PC-9 (cell line): ENCODE results near the gene CYP24A1.

Source experiments
- CTCF ChIP-seq: fragments of 200-600 bp; sonication (generic); conservative IDR thresholded peaks from 2 replicates; pipeline ENCODE4 v1.6.1; 2017; ENCODE audit warnings: mixed run types, antibody characterized with exemption, mild to moderate bottlenecking, moderate library complexity
- EZH2 ChIP-seq: fragments of 200-600 bp; sonication (generic); IDR thresholded peaks from 2 replicates; pipeline ENCODE4 v1.8.0; 2017; ENCODE audit warnings: antibody characterized with exemption, low read depth

GRCh38 chr20:54119744-54120143 lies 54.0 kb downstream of the CYP24A1 start:
- no peak for TF ChIP-seq CTCF
- TF ChIP-seq EZH2, result no peak
